CD4-positive, alpha-beta T cell treated with Interleukin-17A for 1 hour (primary cell): ENCODE results near the gene SORCS2.

Experiments
- DNase-seq: peaks from one replicate; pipeline ENCODE4 v3.0.0-alpha.2; 2020

The SORCS2 gene

GRCh38 chr4:7765666-7766065, 573.3 kb downstream of the SORCS2 start:
- DNase-seq, result no peak

GRCh38 chr4:7766086-7766485, 573.7 kb downstream of the SORCS2 start:
- DNase-seq, result no peak

- no peak for DNase-seq
These were observed 574.5 kb downstream of the SORCS2 start for GRCh38 chr4:7766661-7767345.

- DNase-seq, result no peak
These were observed 575.2 kb downstream of the SORCS2 start for GRCh38 chr4:7767526-7767925.

GRCh38 chr4:7767966-7768365, 575.6 kb downstream of the SORCS2 start:
- no peak for DNase-seq

GRCh38 chr4:7768736-7769135, 576.4 kb downstream of the SORCS2 start:
- no peak for DNase-seq

- no peak for DNase-seq
These were observed 577.3 kb downstream of the SORCS2 start for GRCh38 chr4:7769396-7770223.

- DNase-seq, result peak; percentile 25
These were observed 578.1 kb downstream of the SORCS2 start for GRCh38 chr4:7770224-7771050.

GRCh38 chr4:7771056-7771455, 578.7 kb downstream of the SORCS2 start:
- peak; percentile 49 for DNase-seq

- no peak for DNase-seq
These were observed 579.5 kb downstream of the SORCS2 start for GRCh38 chr4:7771541-7772507.

GRCh38 chr4:7772711-7773385, 580.5 kb downstream of the SORCS2 start:
- DNase-seq, result no peak

- no peak for DNase-seq
These were observed 581.3 kb downstream of the SORCS2 start for GRCh38 chr4:7773401-7774180.

- DNase-seq, result no peak
These were observed 582.3 kb downstream of the SORCS2 start for GRCh38 chr4:7774301-7775294.

GRCh38 chr4:7775396-7775795, 583.1 kb downstream of the SORCS2 start:
- DNase-seq, result no peak

- DNase-seq, result no peak
These were observed 584.8 kb downstream of the SORCS2 start for GRCh38 chr4:7777017-7777710.

- no peak for DNase-seq
These were observed 585.7 kb downstream of the SORCS2 start for GRCh38 chr4:7777871-7778509.

- DNase-seq, result no peak
These were observed 586.4 kb downstream of the SORCS2 start for GRCh38 chr4:7778510-7779431.
